ENCODE data around the gene CP.

CP gene

DNA sequence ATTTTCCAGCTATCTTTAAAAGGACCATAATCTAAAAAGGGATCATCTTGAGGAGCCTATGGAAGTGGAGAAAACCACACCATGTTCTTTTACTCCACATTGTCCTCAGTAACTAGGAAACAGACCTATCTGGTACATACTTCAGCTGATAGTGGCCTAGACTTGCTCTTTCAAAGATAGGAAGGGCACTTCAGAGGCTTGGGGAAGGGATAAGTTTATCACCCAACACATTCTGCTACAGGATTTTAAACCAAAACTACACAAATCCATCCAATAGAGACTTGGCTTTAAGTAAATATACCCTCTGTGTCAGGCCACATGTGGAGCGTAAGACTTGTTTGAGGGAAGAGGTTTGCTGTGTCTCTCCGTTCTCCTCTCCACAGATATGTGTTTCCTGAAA lies 35.4 kb downstream of the CP start:
- DNase-seq: no peak

DNA sequence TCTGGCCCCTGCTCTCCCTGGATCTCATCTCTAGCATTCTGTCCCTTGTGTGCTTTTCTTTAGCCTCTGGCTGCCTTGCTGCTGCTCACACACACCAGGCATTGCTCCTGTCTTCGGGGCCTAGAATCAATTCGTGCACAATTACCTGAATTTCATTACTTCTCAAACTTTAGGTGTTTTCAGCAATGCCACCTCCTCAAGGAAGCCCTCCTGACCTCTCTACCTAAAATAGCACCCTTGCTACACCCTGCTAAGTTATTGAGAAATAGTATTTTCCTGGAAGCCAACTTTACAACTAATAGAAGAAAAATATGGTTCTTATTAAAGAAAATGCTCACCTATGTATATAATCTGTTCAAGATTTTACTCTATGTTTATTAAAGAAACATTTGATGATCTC lies 40.4 kb downstream of the CP start:
- no peak for DNase-seq

DNA sequence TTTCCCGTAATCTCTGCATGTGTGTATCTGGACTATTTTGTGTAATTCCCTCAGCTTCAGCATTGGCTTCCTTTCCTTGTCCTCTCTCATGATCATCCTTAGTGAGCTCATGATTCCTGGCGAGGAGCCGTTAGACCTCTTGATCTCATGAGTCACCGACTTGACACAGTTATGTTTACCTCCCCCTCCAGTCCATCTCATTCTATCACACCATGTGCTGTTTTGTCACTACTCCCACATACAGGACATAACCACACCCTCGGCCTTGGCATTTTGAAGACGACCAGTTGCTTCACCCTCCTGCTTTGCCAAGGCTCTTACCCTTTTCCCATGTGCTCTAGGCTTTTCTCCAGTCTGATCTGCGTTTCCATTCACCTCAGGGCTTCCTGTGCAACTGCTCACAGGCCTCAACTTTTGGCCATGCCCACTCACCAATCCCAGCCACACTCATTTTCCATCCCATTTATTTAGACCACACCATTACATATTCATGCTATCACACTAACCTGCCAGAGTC lies 41.5 kb downstream of the CP start:
- peak in 2 of 58 donors; percentile 11 to 12 for DNase-seq

DNA sequence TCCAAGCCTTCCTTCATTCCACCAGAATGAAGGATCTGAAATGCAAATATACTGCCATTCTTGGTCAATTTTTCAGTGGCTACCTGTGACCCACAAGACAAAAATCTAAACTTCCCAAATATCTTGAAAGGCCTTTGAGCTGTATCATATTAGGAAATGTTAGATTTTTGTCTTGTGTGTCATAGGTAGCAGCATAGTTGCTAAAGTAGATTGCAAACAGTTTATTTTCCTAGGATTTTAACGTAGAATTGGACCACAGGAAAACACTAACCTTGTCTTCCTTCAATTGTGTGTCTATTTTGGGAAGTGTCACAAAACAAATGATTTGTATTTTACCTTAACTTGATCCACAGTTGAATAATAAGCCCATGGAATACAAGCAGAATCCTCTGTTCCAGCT lies 42.4 kb downstream of the CP start:
- DNase-seq: no peak

DNA sequence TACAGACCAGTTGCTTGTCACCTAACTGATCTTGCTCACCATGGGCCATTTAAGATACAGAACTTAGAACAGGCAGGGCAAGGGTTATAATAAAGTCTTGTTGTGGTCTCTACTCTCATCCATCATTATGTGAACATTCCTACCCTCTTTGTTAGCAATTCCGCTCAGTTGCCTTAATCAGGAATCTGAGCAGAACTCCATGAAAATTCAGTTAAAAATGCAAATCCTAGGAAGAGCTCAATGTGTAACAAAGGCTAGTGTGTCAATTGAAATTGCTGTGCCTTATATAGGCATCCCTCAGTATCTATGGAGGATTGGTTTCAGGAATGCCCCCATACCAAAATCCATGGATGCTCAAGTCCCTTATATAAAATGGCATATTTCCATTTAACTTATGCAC lies 44.5 kb downstream of the CP start:
- no peak for DNase-seq

DNA sequence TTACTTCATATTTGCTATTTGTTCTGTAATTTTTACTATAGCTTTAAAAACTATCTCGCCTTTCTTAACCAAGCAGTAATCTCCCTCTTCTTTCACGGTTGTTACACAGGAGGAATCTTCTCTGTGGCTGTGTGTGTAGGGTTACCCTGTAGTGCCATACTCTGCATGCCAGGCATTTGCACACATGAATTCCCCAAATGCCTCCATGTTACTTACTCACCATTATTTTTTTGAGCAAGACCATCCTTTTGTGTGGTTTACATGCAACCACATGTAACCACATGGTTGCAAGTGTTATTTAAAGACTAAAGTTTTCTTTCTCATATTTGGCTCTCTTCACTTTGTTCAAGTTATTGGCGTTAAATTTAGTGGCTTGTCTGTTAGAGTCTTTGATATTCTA lies 46.7 kb downstream of the CP start:
- DNase-seq: no peak

DNA sequence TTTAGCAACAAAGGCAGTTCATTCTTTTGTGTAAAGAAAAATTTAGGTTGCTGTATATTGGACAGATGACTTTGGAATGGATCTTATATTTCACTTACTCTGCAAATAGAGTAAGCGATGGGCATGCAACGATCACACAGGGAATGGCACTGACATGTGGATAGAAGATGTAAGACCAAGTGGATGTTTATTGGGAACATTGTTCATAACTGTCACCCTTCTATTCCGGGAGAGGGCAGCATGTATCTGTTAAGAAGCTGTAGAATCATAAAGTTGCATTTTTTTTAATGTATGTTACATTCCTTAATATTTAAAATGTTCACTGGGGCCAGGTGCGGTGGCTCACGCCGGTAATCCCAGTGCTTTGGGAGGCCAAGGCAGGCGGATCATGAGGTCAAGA lies 51.0 kb downstream of the CP start:
- DNase-seq: no peak

DNA sequence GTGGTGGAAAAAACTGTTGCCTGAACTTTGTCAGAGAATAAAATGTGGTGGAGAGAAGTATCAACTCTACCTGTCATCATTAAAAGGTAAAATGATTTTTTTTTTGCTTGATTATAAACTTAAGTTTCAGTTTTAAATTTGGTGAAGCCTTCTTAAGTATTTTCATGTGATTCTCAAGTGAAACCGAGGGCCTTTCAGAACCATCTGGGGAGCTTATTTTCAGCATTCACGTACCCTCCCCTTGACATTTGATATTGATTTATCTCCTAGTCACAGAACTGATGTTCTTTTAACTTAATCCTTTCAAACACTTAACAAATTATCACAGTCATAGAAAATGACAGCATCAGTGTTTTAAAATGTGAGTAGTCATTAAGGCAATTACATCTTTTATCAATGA lies 53.7 kb downstream of the CP start:
- DNase-seq: no peak

DNA sequence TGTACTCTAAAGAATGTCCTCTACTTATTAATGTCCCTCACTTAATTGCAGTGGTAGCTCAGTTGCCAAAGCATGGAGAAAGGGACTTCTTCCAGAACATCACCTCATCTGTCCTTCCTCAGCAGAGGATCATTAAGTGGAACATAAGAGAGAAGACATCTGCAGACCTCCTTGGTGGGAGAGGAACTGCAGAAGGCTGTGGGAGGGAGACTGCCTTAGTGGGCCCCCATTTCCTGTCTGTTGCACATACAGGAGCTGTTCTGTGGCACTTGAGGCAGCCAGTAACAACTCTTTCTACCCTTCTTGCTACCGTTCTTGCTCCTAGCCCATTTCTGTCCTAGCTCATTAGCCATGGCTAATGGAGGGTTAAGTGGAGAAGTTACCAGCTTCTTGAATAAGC lies 58.6 kb downstream of the CP start:
- no peak for DNase-seq

DNA sequence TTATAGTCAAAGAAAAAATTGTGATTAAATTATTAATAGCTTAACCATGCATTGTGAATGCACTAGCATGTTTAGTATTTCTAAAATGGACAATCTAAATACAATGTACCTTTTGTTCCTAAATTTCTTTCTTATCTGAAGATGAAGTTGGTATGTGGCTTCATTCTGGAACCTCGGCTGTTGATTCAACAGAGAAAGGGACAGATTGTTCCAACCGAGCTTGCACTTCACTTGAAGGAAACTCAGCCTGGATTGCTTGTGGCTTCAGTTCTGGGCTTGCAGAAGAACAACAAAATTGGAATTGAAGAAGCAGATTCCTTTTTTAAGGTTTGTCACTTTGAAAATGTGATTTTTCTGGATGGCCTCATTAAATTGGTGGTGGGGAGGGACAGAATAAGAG lies 59.6 kb downstream of the CP start:
- DNase-seq: peak in 1 of 58 donors; percentile 10

DNA sequence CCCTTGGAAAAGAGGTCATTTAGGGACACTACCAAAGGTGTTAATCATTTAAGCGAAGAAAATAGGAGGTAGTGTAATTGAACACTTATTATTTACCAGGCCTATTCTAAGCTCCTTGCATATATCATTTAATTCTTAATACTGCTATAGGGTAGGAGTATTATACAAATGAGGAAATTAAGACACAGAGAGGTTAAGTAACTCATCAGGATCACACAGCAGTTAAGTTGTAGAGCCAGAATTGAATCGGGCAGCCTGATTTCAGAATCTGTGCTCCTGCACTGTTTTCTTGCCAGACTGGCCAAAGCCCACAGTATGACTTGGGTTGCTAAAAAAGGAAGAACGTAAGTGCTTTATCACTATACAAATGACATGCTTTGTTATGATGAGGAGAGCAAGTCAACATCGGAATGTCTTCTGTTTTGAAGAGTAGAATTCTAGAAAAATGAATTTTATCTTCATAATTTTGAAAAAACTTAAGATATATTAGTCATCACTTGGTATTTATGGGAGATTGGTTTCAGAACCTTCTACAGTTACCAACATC lies 60.8 kb downstream of the CP start:
- DNase-seq: no peak

DNA sequence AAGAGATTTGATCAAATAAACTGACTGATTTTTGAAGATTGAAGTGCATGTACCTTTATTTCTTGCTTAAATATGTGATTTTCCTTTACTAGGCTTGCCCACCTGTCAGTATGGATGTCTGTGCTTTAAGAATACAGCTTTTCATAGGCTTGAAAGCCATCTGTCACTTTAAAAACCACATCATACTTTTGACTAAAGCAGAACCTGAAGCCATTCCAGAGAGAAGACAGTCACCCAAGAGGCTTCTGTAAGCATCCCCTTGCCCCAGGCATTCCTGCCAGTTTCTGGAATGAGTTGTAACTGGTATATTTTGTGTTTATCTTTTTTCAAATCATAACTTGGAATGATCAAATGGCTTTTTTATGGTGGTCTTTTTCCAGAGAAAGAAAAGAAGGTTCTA lies 68.2 kb downstream of the CP start:
- no peak for DNase-seq

DNA sequence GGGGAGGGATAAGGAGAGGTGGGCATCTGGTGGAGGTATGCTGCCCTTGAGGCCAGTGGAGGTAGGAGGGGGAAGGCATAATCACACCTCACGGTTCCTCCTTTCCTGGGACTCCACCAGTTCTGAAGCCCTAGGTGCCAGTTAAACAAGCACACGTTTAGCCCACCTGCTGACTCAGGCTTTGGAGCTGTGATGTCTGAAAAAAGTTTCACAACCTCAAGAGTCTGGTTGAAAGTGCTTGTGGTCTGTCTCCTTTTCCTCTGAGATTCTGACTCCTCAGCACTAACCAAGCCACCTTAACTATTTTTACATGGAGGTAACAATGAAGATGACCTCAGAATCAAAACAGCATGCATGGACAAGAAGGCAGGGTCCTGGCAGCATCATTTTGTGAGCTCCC lies 69.2 kb downstream of the CP start:
- no peak for DNase-seq

DNA sequence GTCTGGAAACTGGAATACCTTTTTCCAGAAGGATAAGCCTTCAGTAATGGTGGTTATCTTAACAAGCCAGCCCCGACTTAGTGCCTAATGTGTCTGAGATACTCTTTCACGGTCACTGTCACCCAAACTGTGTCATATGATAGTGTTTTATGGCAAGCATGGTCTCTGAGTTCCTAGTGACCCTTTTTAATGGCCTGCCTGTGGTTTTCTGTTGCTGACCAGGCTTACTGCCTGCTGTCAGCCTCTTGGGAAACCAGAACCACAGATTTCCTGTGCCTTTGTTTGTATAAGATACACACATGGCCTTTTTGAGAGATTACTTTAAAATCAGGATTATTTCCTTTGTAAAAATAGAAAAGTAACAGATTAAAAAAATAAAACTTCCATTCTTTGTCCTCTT lies 69.8 kb downstream of the CP start:
- DNase-seq: no peak

DNA sequence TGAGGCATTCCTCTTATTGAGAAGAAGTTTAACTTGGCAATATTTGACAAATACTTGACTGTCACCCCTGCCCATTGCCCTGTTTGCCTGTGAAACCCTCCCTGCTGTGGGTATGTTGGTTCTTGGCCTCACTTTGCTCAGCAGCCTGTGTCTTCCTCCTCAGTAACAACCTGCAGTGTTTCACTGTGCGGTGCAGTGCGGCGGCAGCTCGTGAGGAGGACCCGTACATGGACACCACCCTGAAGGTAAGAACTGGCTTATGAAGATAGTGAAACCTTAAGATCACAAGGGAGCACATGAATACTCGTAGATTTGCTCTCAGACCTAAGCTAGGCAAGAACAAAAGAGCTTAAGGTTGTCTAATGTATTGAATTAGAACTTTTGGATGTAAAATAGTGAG lies 71.2 kb downstream of the CP start:
- no peak for DNase-seq

DNA sequence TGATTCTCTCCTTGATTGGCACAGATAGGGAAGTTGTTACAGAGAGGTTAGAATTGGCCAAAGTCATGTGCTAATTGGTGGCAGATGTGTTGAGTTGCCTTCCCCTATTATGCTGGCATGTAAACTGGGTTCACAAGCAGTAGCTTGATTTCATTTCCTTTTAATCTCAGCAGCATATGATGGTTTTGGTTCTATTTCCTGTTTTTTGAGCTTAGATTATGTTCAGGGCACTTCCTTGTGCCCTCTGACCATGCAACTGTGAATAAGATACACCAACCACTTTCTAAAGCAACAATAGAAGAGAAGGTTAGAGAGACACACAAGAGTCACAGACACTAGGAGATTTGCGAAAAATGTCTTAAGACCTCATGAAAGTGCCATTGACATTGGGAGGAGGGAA lies 75.7 kb downstream of the CP start:
- peak in 1 of 58 donors; percentile 34 for DNase-seq

DNA sequence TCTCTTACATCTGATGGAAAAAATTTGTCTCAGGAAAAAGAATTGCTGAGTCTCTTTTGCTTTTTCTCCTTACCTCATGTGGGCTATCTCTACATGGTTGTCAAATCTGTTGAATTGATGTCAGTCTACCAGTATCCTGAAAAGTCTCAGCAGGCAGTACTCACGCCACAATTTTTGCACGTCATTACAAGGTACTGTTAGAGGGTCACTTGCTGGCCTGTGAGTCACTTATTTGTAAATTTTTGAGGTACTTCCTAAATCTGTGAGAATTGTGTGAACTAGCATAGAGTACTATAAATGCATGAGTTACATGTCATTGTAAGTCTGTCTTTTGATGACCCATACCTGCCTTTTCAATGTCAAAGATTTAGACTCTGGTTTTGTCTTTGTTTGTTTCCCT lies 76.3 kb downstream of the CP start:
- no peak for DNase-seq

DNA sequence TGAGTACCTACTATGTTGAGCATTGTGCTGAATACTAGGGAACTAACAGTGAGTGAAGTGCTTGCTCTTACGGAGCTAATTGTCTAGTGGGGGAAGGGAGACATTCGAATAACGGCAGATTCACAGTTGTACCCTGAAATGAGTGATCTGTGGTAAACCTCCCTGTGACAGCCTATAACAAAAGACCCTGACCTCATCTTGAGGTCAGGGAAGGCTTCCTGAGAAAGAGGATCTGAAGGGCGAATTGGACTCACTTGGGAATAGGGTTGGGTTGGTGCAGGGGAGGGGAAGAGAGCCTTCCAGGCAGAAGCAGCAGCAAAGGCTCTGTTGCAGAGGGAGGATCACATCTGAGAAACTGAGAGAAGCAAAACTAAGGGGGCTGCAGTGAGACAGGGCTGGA lies 78.9 kb downstream of the CP start:
- no peak for DNase-seq

DNA sequence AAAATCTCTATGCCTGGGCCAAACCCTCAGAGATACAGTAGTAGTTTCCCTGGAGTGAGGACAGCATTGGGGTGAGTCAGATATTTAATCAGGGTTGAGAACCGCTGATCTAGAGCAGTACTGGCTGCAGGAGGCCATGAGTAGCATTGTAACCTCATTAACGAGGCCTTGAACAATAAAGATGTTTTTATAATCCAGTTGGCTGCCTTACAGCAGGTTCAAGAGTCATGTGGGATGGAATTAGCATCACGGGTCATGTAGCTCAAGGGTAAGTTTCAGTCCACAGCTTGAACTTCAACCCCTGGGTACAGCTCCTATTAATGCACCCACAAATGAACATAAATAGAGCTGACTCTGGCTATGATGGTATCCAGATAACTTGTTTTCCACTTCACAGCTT lies 87.1 kb downstream of the CP start:
- no peak for DNase-seq

DNA sequence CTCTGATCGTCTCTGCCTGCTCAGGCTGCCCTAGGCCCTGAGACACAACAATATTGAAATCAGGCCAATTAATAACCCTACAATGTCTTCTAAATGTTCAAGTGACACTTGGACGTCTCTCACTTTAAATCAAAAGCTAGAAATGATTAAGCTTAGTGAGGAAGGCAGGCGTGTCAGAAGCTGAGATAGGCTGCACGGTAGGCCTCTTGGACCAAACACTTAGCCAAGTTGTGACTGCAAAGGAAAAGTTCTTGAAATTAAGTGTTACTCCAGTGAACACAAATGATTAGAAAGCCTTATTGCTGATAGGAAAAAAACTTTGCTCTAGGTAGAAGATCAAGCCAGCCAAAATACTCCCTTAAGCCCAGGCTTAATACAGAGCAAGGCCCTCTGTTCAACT lies 90.0 kb downstream of the CP start:
- no peak for DNase-seq

DNA sequence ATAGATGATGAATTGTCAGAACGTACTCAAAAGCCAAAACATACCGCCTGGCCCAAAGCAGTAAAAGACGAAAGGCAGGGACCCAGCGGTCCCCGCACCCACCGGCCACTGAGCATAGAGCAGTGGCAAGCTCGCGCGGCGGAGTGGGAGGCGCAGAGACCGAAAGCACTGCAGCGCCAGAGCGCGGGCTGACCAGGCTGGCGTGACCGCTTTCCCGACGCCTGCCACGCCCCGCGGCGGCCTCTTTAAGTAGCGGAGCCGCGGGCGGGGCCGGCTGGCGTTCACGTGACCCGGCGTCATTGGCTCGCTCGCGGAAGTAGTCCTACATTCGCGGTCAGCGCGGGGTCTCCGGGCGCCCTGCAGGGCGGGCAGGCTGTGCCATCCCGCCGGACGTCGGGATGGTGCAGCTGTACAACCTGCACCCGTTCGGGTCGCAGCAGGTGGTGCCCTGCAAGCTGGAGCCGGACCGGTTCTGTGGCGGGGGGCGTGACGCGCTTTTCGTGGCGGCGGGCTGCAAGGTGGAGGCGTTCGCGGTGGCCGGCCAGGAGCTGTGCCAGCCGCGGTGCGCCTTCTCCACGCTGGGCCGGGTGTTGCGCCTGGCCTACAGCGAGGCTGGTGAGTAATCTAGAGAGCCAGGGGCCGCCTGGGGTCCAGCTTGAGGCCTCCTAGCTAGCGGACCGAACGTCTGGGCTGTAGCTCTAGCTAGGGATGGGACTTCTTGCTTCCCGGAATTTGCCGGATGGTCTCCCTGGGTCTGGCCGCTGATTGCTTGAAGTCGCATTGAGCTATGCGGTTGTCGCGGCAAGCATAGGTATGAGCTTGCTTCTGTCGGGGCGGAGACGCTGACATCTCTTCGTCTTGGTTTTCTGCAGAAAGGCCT lies 92.1 kb downstream of the CP start, which contains the start of gene HPS3:
Gene HPS3 (plus strand): TSS at position 313 of the 880 bp plus-strand sequence. CDS start 86 bp downstream, at position 399.
- peak; percentile 28 to 93 (median 83) for DNase-seq

DNA sequence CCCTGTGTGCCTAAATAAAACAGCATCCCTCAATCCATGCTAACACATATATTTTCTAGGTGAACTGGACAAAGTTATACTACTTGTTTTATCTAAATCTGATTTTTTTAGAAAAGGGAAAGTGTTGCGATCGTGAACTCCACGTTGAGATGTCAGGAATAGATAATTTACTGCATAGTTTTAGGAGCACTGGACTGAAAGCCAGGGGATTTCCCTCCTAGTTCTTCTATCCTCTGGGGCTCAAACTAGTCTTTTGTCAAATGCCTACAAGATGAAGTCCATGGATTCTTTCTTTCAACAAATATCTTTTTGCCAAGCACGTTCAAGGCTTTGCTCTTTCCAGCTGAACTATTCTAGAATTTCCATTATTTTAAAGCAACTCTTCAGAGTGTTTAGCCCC lies 92.8 kb downstream of the CP start:
- peak in 1 of 58 donors; percentile 54 for DNase-seq

Measured in anterior cingulate cortex (tissue), 58 donors.